GF-D8 (cell line): ENCODE data around the gene MXRA5.
"Not testable (repeated sequence)": the region's sequence is repeated elsewhere in the genome, so short reads cannot be mapped to it uniquely, and the experiment has no call there.

Experiments used
- DNase-seq: peaks from one replicate; lab custom pipeline; 2025; lab: John Stamatoyannopoulos, UW

Gene MXRA5

DNA sequence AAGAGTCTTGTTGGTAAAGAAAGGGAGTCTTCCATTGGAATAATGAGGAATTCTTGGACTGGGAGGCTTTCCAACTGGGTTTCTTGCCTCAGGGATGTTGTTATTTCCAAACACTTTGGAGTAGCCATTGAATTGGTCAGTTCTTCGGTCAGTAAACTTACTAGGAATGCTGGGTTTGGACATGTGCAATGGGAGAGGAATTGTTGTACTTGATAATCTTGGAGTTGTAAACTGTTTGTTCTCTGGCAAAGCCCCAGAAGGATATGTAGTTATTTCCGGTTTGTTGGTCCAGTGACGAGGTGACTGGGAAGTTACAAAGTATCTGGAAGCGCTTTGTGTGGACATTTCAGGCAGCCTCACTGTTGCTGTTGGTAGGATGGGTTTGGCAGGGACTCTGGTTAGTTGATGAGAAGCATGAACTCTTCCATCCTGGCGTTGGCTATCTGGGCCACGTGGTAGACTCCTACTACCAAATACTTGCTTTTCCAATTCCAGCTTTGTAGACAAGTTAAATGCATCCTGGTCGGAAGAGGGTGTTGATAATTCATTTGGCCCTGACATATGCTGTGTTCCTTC, 25.9 kb downstream of the MXRA5 start:
- no peak for DNase-seq

DNA sequence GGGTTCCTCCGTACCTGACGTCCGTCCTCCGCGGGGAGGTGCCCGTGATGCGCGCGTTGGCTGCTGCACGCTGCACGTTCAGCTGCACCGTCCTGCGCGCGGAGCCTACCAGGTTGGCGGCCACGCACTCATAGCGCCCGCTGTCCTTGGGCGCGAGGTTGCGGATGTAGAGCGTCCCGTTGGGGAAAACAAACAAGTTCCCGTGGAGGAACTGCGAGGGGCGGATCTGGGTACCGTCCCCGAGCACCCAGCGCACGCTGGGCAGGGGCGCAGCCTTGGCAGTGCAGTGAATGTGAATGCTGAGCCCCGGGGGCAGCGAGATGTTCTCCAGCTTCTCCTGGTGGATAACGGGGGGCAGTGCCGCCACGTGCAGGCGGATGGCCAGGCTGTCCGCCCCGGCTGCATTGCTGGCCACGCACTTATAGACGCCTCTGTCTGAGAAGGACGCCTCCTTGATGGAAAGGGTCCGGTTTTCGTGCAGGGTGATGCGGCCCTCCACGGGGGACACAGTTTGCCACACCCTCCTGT, 29.2 kb downstream of the MXRA5 start:
- no peak for DNase-seq

GRCh38 chrX:3312109-3312508, 34.3 kb downstream of the MXRA5 start:
- DNase-seq: no peak

DNA sequence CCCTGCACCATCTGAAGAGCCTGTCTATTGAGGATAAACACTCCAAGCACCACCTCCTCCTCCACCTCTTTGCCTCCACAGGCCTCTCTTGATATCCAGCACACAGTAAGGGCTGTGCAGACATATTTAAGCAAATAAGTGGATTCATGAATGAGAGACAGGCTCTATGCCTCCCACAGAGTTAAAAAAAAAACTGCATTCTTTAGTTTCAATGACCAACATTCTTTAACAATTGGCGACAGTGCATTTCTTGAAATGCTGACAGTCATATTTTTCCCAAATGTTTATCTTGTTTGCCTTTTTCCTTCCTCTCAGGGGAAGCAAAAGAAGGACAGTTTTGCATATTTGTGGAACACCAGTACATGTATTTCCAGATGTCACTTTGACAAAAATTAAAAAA, 38.6 kb downstream of the MXRA5 start:
- no peak for DNase-seq

GRCh38 chrX:3299636-3300035, 46.8 kb downstream of the MXRA5 start:
- no peak for DNase-seq

GRCh38 chrX:3295731-3296130, 50.7 kb downstream of the MXRA5 start:
- no peak for DNase-seq

GRCh38 chrX:3293251-3293650, 53.2 kb downstream of the MXRA5 start:
- no peak for DNase-seq

DNA sequence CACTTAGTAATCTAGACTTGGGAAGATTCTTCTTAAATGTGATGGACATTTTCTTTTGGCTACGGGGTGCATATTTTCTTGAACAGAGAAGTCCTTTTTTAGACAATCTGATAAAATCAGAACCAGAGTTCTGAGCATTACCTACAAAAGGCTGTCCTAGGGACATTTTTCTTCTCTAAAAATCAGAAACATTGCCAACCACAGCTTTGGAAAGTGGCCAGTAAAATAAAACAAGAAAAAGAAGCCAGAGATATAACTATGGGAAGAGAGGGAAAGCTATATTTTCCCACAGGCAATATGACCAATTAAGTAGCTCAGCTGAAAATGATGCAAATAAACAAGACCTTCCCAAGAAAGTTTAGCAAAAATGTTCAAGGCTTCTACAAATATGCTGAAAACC, 55.9 kb downstream of the MXRA5 start:
- no peak for DNase-seq

GRCh38 chrX:3286196-3286945, 60.1 kb downstream of the MXRA5 start:
- DNase-seq: no peak

DNA sequence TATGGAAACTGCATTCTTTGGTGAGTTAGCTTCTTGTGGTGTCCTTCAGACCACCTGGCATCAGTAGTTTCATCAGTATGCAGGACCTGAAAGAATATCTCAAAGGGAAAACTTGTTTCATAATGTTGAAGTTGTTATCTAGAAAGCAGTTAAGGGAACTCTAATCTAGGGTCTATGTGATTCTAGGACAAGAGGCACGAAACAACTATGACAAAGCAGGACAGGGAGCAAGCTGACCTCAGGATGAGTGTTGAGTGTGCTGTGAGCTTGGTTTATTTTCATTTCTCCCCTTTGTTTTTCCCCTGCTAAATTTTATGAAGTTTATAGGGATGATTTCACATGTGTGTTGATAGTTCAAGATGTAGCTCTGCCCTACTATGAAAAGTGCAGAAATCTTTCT, 65.7 kb downstream of the MXRA5 start:
- DNase-seq: no peak

GRCh38 chrX:3273668-3274067, 72.8 kb downstream of the MXRA5 start:
- DNase-seq: not testable (repeated sequence)

- no peak for DNase-seq
Measured at GRCh38 chrX:3271834-3272186, 74.6 kb downstream of the MXRA5 start.

DNA sequence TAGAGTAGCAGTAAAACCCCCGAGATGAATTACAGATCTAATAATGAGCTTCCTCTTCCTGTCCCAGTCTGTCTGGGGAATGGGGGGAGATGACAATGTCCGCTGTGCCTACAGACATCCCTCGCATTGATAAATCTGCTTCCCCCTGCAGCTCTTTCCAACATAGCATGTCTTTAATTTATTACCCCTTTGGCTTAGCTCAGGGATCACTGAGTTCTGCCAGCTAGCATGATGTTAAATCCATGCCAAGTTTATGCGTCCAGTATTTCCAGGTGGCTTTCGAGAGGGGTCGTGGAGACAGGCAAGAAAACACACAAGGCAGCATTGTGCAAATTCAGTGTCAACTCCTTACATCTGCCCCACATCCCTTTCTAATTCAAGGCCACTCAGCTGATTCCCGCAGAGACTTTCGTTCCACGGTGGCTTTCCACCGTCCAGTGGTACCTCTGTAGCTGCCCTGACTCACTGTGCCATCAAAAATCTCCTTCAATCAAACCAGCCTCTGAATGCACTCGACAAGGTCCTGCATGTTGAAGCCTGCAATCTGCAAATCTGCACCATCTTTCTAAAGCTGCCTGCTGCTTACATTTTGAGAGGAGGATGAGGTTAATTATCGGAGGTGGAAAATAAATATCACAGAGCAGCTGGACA, 75.1 kb downstream of the MXRA5 start:
- DNase-seq: no peak

- DNase-seq: no peak
Measured at GRCh38 chrX:3268829-3269228, 77.6 kb downstream of the MXRA5 start.

GRCh38 chrX:3263681-3264126, 82.7 kb downstream of the MXRA5 start:
- no peak for DNase-seq

DNA sequence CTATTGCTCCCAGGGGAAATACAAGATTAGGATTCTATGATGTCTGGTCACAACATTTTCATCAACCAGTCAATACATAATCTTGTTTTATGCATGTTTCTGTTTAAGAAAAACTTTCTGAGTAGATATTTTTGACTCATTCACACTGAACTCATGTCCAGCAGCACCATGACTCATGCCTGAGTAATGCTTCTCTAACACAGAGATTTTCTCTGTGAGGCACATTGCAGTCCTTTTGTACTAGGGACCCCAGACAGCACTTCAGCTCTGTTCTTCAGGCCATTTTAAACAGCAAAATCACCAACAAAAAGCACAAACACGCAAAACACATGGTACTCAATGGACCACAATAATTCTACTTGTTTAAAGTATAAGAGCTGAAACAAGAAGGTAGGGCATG, 83.6 kb downstream of the MXRA5 start:
- DNase-seq: no peak
